Activated CD4-positive, alpha-beta T cell treated with anti-CD3 and anti-CD28 coated beads for 4 hours (primary cell): ENCODE measurements around the gene ZNF496.
"Not testable (repeated sequence)": the region's sequence is repeated elsewhere in the genome, so short reads cannot be mapped to it uniquely, and the experiment has no call there.

Experiments
- DNase-seq, 2 donors: peaks; one replicate each; pipeline ENCODE4 v3.0.0-alpha.2; 2020

ZNF496 gene

DNA sequence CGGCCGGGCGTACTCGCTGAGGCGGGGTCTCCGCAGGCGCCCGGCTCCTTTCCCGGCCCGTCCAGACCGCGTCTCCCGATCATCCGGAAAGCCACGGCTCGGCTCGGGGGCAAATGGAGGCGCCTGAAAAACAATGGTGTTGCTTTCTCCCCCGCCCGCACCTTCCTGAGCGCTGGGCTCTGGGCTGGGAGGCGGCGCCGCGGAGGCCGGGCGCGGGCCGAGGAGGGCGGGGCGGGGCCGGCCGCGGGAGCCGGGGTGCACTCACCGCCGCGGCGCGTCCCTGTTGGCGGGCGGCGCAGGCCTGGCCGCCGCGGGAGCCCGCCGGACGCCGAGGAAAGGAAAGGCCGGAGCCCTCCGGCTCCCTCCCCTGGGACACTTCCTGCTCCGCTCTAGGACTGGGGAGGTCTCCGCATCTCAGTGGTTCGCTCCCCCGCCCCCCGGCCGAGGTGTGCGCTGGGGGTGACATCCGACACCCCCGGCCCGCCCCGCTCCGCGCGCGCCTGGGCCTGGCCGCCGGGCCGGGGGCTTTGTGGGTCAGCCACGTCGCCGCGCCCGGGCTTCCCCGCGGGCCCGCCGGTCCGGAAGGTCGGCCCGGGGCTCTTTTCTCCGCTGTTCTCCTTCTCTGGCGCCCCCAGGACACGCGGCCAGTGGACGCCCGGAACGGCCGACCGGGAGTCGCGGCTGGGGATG, at the start of gene ZNF496:
TSS of gene ZNF496 (minus strand) at position 343 of the 690 bp plus-strand sequence. CDS start 2,289 bp downstream, outside the sequence.
- DNase-seq: peak; percentile 45 to 53

DNA sequence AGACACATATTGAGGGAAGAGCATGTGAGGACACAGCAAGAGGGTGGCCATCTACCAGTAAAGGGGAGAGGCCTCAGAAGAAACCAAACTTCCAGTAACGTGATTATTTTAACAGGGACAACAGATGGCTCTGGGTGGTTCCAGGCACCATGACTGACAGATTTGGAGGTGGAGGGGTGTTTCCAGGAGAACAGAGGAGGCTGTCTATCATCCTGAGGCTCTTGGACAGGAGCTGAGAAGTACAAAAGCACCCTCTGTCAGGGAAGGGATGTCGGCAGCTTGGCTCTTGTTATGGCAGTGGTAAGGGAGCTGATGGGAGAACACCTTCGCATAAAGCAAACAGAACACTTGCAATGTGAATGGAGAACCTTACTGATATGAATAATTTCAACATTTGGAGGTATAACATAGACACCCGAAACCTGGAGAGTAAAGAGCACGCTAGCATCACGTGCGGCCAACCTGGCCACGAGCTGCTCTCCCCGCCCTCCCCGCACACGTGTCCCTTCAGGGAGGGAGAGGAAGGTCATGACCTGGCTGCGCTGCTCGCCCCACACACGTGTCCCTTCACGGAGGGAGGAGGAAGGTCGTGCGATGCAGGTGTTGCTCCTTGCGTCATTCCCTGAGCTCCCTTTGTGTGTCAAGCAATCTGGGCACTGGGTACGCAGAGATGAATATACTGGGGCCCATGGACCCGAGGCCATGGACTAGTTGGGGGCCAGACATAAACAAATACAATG, 46.8 kb upstream of the ZNF496 start:
- DNase-seq: no peak

DNA sequence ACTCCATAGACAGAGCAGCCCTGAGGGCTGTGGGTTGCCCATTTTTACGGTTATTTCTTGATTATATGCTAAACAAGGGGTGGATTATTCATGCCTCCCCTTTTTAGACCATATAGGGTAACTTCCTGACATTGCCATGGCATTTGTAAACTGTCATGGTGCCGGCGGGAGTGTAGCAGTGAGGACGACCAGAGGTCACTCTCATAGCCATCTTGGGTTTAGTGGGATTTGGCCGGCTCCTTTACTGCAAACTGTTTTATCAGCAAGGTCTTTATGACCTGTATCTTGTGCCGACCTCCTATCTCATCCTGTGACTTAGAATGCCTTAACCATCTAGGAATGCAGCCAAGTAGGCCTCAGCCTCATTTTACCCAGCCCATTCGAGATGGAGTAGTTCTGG, 46.0 kb upstream of the ZNF496 start:
- not testable (repeated sequence) for DNase-seq

DNA sequence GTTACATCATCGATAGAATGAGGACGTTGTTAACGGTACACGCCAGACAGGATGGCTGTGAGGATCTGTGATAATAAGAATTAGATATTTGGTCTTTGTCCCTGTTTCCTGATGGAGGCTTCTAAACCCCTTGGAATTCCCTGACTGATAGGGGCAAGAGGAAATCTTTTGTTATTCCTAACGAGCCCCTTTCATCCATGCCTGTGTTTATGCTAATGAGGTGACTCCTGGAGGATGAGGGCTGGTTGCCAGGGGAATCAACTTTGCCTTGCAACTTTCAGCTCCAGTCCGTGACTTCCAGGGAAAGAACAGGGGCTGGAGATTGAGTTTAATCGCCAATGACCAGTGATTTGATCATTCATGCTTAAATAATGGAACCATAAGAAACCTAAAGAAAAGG, 45.0 kb upstream of the ZNF496 start:
- DNase-seq: no peak

DNA sequence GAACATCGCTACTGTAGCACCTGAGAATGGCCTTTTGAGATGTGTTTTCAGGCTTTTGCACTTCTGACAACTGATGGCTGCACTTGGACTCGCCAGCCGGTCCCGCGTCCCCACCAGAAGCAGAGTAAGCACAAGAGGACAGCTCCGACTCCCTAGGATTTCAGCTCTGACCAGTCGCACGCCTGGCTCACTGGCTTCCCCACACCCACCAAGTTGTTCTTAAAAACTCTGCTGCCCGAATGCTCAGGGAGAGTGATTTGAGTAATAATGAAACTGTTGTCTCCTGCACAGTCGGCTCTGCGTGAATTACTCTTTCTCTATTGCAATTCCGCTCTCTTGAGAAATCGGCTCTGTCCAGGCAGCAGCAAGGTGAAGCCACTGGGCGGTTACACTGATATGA, 44.1 kb upstream of the ZNF496 start:
- DNase-seq: no peak

DNA sequence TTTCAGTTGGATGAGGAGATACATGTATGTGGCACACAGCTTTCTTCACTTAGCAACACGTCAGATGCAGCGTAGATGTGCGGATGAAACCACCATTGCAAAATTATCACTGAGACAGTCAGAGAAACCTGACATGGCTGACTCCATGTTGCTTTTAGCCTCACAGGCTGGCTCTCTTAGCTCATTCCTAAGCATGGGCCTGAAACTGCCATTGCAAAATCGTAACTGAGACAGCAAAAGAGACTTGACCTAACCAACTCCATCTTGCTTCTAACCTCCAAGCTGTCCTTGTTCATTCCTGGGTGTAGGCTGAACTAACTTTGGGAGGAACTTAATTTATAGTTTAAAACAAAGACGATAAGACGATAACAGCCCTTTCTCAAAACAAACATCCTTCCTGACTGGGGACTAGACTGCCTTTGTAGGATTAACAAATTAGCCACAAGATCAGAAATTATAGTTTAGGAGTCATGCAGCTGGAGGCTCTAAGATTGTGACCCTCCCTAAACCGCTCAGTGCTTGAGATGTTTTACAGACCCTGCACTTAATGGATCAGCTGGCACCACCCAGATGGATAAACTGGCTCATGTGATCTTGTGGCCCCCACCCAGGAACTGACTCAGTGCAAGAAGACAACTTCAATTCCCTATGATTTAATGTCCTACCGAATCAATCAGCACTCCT, 43.1 kb upstream of the ZNF496 start:
- DNase-seq: not testable (repeated sequence)

DNA sequence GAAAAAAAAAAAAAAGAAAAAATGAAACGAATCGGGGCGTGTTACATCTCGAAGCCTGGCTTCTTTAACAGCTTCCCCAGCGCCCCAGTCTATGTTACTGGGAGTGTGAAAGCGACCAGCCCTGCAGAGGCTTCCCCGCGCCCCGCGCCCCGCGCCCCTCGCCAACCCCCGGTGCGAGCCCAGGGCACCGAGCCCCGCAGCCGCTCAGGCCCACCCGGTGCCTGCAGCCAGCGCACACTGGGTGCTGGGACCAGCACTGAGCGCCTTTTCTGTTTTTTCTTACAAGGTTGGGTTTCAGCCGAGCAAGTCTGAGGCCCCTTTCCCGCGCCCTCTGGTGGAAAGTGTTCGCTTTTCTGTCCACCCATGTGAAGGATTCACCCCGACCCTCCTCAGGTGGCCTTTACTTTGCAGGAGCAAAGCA, 42.1 kb upstream of the ZNF496 start:
- DNase-seq: peak; percentile 47 to 63

DNA sequence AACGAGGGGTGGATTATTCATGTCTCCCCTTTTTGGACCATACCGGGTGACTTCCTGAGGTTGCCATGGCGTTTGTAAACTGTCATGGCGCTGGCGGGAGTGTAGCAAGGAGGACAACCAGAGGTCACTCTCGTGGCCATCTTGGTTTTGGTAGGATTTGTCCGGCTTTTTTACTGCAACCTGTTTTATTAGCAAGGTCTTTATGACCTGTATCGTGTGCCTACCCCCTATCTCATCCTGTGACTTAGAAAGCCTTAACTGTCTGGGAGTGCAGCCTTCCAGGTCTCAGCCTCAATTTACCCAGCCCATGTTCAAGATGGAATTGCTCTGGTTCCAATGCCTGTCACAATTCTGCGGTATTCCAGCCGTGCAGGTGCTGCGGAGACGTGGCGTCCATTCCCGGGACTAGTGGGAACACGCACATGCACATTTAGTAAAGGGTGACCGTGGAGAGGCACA, 40.2 kb upstream of the ZNF496 start:
- DNase-seq: no peak

DNA sequence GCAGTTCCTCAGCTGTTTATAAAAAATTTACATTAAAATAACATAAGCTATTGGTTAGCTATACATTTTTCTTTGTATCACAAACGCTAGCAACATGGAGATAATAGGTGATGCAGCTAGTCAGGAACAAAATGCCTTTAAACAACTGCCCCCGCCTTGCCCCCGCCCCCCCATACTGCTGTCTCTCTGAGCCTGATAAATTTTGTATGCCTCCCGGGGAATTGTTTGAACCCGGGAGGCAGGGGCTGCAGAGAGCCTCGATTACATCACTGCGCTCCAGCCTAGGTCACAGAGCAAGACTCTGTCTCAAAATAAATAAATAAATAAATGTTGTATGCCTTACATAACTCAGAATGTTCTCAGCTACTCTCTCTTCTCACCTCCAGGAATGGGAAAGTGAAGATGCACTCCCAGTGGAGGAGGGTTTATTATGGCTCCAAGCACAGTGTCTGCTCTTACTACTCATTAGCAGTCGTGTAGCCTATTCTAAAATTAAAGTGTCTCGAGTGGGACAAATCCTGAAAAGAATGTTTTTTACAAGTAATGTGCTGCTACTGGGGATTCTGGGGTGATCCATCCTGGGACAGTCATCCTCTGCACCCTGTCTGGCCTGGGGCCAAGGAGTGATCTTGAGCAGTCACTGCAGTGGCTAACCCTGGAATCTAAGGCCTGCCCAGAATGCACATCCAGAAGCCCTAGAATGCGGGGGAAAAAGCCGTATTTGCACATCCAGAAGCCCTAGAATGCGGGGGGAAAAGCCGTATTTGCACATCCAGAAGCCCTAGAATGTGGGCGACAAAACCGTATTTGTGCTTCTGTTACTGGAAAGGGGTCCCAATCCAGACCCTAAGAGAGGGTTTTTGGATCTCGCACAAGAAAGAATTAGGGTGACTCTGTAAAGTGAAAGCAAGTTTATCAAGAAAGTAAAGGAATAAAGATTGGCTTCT, 39.4 kb upstream of the ZNF496 start:
- no peak for DNase-seq

DNA sequence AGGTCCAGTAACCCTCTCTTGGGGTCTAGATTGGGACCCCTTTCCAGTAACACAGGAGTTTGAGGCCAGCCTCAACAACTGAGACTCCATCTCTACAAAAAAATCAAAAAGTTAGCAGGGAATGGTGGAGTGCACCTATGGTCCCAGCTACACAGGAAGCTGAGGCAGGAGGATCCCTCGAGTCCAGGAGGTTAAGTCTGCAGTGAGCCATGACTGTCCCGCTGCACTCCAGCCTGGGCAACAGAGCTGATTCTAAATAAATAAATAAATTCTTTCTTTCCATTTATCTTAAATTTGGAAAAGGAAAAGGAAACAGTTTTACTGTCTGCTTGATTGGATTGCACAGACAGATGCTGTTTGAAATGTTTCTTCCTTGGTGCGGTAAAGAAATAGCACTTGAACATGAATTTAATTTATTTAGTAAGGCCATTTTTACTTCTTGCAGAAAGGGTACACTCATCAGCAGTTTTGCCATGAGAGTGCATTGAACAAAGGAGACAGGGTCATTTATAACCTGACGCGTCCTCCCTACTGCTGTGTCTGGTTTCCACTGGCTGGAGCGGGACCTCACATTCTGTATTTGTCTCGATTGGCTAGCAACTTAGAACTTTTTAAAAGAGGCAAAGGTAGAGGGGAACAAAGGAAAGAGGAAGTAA, 37.0 kb upstream of the ZNF496 start:
- no peak for DNase-seq

DNA sequence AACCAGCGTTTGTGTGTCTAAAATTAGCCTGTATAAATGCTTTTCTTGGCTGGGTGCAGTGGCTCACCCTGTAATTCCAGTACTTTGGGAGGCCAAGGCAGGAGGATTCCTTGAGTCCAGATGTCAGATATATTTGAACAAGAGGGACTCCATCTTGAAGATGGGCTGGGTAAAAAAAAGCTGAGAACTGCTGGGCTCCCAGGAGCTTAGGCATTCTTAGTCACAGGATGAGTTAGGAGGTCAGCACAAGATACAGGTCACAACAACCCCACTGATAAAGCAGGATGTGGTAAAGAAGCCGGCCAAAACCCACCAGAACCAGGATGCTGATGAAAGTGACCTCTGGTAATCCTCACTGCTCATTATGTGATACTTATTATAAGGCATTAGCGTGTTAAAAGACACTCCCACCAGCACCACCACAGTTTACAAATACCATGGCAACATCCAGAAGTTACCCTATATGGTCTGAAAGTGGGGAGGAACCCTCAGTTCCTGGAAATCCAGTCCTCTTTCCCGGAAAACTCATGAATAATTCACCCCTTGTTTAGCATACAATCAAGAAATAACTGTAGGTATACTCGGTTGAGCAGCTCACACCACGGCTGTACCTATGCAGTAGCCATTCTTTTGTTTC, 36.2 kb upstream of the ZNF496 start:
- DNase-seq: no peak

DNA sequence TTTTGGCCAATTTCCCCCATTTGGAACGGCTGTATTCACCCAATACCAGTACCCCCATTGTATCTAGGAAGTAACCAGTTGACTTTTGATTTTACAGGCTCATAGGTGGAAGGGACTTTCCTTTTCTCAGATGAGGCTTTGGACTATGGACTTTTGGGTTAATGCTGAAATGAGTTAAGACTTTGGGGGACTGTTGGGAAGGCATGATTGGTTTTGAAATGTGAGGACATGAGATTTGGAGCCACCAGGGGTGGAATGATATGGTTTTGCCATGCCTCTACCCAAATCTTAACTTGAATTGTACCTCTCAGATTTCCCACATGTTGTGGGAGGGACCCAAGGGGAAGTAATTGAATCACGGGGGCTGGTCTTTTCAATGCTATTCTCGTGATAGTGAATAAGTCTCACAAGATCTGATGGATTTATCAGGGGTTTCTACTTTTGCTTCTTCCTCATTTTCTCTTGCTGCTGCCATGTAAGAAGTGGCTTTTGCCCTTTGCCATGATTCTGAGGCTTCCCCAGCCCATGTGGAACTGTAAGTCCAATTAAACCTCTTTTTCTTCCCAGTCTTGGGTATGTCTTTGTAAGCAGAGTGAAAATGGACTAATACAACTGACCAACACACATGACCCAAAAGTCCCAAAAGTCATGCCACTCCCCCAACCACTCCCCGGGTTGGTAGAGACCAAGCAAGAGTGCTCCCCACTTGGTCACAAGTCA, 35.4 kb upstream of the ZNF496 start:
- DNase-seq: no peak

DNA sequence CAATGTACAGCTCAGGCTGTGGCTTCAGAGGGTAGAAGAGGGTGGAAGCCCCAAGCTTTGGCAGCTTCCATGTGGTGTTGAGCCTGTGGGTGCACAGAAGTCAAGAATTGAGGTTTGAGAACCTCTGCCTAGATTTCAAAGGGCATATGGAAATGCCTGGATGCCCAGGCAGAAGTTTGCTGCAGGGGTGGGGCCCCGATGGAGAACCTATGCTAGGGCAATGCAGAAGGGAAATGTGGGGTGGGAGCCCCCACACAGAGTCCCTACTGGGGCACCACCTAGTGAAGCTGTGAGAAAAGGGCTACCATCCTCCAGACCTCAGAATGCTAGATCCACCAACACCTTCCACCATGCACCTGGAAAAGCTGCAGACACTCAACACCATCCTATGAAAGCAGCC, 34.7 kb upstream of the ZNF496 start:
- not testable (repeated sequence) for DNase-seq

DNA sequence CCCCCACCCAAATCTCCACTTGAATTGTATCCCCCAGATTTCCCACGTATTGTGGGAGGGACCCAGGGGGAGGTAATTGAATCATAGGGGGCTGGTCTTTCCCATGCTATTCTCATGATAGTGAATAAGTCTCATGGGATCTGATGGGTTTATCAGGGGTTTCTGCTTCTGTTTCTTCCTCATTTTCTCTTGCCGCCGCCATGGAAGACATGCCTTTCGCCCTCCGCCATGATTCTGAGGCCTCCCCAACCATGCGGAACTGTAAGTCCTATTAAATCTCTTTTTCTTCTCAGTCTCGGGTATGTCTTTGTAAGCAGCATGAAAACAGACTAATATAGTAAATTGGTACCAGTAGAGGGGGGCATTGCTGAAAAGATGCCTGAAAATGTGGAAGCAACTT, 33.4 kb upstream of the ZNF496 start:
- DNase-seq: no peak

DNA sequence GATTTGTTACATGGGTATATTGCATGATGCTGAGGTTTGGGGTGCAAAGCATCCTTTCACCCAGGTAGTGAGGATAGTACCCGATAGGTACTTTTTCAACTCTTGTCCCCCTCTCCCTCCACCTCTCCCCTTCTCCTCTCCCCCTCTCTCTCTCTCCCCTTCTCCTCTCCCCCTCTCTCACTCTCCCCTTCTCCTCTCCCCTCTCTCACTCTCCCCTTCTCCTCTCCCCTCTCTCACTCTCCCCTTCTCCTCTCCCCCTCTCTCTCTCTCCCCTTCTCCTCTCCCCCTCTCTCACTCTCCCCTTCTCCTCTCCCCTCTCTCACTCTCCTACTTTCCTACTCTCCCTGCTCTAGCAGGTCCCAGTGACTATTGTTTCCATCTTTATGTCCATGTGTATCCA, 31.3 kb upstream of the ZNF496 start:
- DNase-seq: not testable (repeated sequence)

DNA sequence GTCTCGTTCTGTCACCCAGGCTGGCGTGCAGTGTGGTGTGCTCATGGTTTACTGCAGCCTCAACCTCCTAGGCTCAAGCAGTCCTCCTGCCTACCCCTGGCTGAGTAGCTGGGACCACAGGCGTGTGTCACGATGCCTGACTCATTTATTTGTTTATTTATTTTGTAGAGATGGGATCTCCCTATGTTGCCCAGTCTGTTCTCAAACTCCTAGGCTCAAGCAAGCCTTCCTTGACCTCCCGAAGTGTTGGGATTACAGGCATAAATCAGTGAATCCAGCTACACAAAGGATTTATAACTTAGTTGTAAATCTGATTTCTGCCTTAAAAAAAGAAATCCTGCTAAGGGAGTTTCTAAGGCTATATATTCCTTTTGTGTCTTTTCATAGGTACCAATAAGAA, 30.5 kb upstream of the ZNF496 start:
- DNase-seq: no peak

DNA sequence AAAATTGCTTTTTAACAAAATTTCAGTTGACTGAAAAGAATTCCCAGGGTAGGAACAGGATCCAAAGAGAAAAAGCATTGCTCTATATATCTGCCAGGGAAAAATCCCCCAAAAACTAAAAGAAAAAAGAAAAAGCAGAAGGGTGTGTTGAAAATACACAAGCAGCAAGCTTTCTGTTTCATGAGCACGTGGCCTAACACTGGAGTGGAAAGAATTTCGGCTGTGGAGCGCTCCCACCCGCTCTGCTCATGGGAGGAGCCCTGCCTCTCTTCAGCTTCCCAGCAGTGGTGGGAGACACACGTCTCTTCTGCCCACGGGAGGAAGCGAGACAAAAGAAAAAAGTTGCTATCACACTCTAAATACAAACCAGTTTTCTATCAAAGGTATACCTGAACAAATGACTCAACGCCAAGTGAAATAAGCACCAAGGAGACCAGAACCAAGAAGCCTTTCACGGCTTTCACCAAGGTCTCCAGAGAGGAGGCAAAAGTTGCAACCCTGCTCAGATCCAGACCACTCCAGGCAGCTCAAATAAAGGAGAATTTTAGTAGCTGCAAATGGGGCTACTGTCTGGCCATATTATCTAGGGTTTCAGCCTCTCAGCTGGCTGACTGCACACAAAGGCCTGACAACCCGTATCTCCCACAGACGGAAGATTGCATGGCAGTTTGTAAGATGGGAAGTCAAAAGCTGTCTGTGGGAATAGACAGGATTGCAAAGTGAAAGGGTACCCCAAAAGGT, 29.5 kb upstream of the ZNF496 start:
- DNase-seq: no peak

DNA sequence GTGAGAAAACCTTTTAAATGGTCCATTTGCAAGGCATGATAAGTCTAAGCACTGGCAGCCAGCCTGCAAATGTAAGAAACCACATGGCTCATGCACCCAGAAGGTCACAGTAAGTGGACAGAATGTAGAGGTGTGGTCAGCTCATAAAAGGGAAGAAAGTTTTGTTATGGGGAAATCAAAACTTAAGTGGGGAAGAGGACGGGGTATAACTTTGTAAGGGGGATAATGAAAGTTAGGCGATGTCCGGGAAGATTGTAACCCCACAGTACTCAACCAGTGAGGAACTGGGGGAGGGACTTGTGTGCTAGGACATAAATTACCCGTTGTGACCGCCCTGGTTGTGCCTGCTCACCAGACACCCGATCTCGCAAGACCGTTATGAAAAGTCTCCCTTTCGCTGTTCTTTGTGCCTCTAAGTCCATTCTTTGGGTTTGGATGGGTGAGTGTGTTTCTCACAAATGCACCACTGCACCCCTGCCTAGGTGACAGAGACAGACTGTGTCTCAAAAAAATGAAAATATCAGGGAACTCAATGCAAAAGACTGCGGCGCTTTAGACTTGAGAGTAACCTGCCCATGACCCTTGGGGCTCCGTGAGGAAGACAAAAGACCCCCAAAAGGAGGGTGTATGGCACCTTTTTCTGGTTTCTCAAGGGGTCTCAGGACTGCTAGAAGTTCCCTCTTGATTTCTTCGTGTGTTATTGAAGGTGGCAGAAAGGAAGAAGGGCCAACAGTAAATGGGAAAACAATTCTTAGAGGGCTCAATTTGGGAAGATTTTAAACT, 28.6 kb upstream of the ZNF496 start:
- DNase-seq: no peak

DNA sequence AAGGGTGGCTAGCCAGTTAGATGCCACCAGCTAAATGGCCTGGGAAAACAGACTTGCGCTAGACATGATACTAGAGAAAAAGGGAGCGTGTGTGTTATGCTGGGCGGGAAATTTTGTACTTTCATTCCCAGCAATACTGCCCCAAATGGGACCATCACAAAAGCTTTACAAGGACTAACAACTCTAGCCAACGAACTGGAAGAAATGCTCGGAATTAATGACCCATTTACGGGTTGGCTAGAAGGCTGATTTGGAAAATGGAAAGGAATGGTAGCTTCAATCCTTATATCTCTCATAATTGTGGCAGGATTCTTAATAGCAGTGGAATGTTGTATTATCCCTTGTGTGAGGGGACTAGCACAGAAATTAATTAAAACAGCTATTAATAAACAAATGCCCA, 27.9 kb upstream of the ZNF496 start:
- no peak for DNase-seq
